Fibroblast of lung (primary cell): ENCODE measurements around the gene POLQ.

ENCODE experiments used
- EZH2 ChIP-seq: IDR thresholded peaks from 2 replicates; pipeline ENCODE4 v1.5.1; 2012; ENCODE audit warnings: low read length, control low read depth, mild to moderate bottlenecking; ENCODE audit errors: missing control alignments
- TF ChIP-seq, protein P1 (sequence below), 2 donors: IDR thresholded peaks in 1 of 2; conservative IDR thresholded peaks in 1 of 2; 1 replicate in 1 of 2; 2 replicates in 1 of 2; pipeline ENCODE4 v1.5.1; 2011 to 2012; ENCODE audit warnings: low read length in 2 of 2, control low read depth in 1 of 2, inconsistent platforms in 1 of 2, low read depth in 1 of 2, mild to moderate bottlenecking in 1 of 2

- TF ChIP-seq, protein P1, sequence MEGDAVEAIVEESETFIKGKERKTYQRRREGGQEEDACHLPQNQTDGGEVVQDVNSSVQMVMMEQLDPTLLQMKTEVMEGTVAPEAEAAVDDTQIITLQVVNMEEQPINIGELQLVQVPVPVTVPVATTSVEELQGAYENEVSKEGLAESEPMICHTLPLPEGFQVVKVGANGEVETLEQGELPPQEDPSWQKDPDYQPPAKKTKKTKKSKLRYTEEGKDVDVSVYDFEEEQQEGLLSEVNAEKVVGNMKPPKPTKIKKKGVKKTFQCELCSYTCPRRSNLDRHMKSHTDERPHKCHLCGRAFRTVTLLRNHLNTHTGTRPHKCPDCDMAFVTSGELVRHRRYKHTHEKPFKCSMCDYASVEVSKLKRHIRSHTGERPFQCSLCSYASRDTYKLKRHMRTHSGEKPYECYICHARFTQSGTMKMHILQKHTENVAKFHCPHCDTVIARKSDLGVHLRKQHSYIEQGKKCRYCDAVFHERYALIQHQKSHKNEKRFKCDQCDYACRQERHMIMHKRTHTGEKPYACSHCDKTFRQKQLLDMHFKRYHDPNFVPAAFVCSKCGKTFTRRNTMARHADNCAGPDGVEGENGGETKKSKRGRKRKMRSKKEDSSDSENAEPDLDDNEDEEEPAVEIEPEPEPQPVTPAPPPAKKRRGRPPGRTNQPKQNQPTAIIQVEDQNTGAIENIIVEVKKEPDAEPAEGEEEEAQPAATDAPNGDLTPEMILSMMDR (conservative IDR thresholded peaks at IDR 0.05 in 1 of 2, IDR thresholded peaks at IDR 0.05 in 1 of 2; ENCODE audit: low read depth in 1 of 2, low read length in 2 of 2): peak; percentile 52 to 74
- TF ChIP-seq EZH2: no peak
These were observed 16.5 kb downstream of the POLQ start for GRCh38 chr3:121529308-121529707.
